ENCODE measurements around the gene PSG4. TPM values are rescaled to one million over a fixed set of nuclear protein-coding genes. Genes with fewer than 3 reads are reported as not detected.
"Not testable (repeated sequence)": the region's sequence is repeated elsewhere in the genome, so short reads cannot be mapped to it uniquely, and the experiment has no call there.

The PSG4 gene
- total and polyA plus RNA-seq, 11 donors, result not detected

GRCh38 chr19:43229315-43229714, 23.9 kb upstream of the PSG4 start:
- Histone ChIP-seq H3K4me1 (no peaks in the 10 kb centered on the region), H3K9me3 (peaks cover 0 to 49% (median 11%) of the 10 kb centered on the region in 12 donors), H3K4me3 (no peak overlapping the region), H3K27ac (no peak overlapping the region), H3K36me3 (no peaks in the 10 kb centered on the region), H3K27me3 (no peaks in the 10 kb centered on the region)
- no peak for TF ChIP-seq POLR2A (IDR thresholded peaks at IDR 0.05)
- TF ChIP-seq, protein P1, sequence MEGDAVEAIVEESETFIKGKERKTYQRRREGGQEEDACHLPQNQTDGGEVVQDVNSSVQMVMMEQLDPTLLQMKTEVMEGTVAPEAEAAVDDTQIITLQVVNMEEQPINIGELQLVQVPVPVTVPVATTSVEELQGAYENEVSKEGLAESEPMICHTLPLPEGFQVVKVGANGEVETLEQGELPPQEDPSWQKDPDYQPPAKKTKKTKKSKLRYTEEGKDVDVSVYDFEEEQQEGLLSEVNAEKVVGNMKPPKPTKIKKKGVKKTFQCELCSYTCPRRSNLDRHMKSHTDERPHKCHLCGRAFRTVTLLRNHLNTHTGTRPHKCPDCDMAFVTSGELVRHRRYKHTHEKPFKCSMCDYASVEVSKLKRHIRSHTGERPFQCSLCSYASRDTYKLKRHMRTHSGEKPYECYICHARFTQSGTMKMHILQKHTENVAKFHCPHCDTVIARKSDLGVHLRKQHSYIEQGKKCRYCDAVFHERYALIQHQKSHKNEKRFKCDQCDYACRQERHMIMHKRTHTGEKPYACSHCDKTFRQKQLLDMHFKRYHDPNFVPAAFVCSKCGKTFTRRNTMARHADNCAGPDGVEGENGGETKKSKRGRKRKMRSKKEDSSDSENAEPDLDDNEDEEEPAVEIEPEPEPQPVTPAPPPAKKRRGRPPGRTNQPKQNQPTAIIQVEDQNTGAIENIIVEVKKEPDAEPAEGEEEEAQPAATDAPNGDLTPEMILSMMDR (IDR thresholded peaks at IDR 0.05), result peak in 4 of 12 donors; percentile 16 to 29 (median 24)
- WGBS, 4 donors, result 72 to 75% (median 74%) methylated on average over 2 of the region's 2 CpGs; no CpG with 5 or more reads in 1 of the 4 donors
- no peak for DNase-seq
- intact Hi-C loops (cut with DNase I), result no loop called here
- ATAC-seq, result no peak

DNA sequence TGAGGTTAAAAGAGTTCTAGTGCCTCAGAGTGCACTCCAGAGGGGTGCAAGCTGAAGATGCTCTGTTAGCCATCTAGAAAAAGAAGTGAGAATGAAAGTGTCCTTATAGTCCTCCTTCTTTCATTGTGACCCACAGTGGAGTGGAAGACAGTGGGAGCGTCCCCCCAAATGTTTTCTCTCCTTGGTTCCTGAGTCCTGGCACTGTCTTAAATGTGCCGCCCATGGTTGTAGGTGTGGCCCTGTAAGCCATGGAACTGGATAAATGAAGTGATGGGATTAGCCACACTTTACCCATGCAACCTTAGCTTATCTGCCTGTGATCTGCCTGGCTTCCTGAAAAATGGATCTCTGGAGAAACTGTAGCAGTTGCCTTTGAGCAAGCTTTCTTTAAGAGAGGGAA, 23.3 kb upstream of the PSG4 start:
- DNase-seq; H3K4me3 ChIP-seq; intact Hi-C loops (cut with DNase I); H3K27me3 ChIP-seq; H3K36me3 ChIP-seq; H3K27ac ChIP-seq; H3K4me1 ChIP-seq; ATAC-seq: not testable (repeated sequence)
- WGBS, 4 donors, result 58 to 71% (median 65%) methylated on average over 2 of the region's 2 CpGs; no CpG with 5 or more reads in 1 of the 4 donors
- H3K9me3 ChIP-seq, result peaks cover 0 to 49% (median 11%) of the 10 kb centered on the region in 12 donors

DNA sequence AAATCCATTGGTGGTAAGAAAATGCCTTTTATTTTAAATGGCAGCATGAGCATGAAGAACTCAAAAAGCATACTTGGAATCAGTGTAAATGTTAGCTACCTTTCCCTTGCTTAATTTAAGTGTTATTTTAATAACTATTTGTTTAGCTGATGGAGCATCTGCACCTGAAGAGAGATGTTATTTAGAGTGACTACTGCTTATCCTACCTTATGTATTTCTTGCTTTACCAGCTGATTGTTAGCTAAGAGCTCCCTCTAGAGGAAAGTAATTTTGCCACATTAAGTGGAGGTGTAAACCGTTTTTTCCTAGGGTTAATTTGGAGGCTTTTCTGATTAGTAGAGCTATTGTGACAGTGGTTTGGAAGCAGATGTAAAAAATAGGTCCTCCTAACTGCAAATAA, 21.5 kb upstream of the PSG4 start:
- H3K4me3 ChIP-seq; H3K27ac ChIP-seq; H3K27me3 ChIP-seq; intact Hi-C loops (cut with DNase I); H3K4me1 ChIP-seq; ATAC-seq; DNase-seq; H3K36me3 ChIP-seq: not testable (repeated sequence)
- 60 to 74% (median 67%) methylated on average over 1 of the region's 1 CpG; no CpG with 5 or more reads in 1 of the 4 donors for WGBS, 4 donors
- H3K9me3 ChIP-seq, result peaks cover 0 to 49% (median 11%) of the 10 kb centered on the region in 12 donors

- ATAC-seq (no peak), DNase-seq (no peak)
- H3K4me3 ChIP-seq, result no peak overlapping the region
- no peaks in the 10 kb centered on the region for H3K36me3 ChIP-seq
- WGBS, 4 donors, result 89 to 100% (median 94%) methylated on average over 2 of the region's 2 CpGs; no CpG with 5 or more reads in 1 of the 4 donors
- intact Hi-C loops (cut with DNase I), result no loop called here
- H3K27ac ChIP-seq, result no peak overlapping the region
- H3K4me1 ChIP-seq, result no peaks in the 10 kb centered on the region
- no peaks in the 10 kb centered on the region for H3K27me3 ChIP-seq
- no peak for TF ChIP-seq POLR2A (IDR thresholded peaks at IDR 0.05)
- TF ChIP-seq, protein P1 (IDR thresholded peaks at IDR 0.05), result no peak
- H3K9me3 ChIP-seq, result peaks cover 0 to 34% (median 11%) of the 10 kb centered on the region in 12 donors
Measured at GRCh38 chr19:43224855-43225253, 19.4 kb upstream of the PSG4 start.

- H3K27ac ChIP-seq; intact Hi-C loops (cut with DNase I); H3K4me3 ChIP-seq; H3K4me1 ChIP-seq; H3K27me3 ChIP-seq; ATAC-seq; DNase-seq; H3K36me3 ChIP-seq: not testable (repeated sequence)
- 63 to 76% (median 65%) methylated on average over 5 of the region's 5 CpGs; no CpG with 5 or more reads in 1 of the 4 donors for WGBS, 4 donors
- peaks cover 0 to 29% (median 9%) of the 10 kb centered on the region in 12 donors for H3K9me3 ChIP-seq
Measured at GRCh38 chr19:43224201-43224854, 18.9 kb upstream of the PSG4 start.

DNA sequence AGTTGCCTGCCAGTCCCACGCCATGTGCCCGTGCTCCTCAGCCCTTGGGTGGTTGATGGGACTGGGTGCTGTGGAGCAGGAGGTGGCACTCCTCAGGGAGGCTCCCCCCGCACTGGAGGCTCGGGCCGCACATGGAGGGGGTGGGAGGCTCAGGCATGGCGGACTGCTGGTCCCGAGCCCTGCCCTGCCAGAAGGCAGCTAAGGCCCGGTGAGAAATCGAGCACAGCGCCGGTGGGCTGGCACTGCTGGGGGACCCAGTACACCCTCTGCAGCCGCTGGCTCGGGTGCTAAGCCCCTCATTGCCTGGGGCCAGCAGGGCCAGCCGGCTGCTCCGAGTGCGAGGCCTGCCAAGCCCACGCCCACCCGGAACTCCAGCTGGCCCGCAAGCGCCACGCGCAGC, 16.5 kb upstream of the PSG4 start:
- H3K27ac ChIP-seq; H3K36me3 ChIP-seq; H3K4me3 ChIP-seq; intact Hi-C loops (cut with DNase I); ATAC-seq; H3K27me3 ChIP-seq; H3K9me3 ChIP-seq; DNase-seq; H3K4me1 ChIP-seq: not testable (repeated sequence)
- WGBS, 4 donors, result 90 to 95% (median 90%) methylated on average over 4 to 22 of the region's 22 CpGs; no CpG with 5 or more reads in 1 of the 4 donors

DNA sequence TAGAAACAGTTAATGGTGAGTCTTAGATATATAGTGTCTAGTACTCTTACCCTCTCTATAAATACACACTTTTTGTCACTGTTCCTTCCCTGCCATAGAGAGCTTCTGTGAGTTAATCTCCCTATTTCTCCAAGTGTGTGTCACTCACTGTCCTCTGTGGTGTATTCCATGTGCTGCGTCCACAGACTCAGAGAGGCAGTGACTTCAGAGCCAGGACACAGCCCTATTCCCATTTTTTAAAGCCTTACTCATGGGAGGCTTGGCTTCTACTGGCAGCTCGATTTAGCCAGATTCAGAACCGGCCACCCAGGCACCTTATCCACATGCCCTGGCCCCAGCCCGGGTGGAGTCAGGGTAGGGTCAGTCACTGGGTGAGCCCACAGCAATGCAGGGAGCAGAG, 13.7 kb upstream of the PSG4 start:
- H3K4me1 ChIP-seq; intact Hi-C loops (cut with DNase I); DNase-seq; H3K36me3 ChIP-seq; H3K27me3 ChIP-seq; H3K27ac ChIP-seq; ATAC-seq; H3K9me3 ChIP-seq; H3K4me3 ChIP-seq: not testable (repeated sequence)
- WGBS, 4 donors, result 76 to 80% (median 77%) methylated on average over 4 of the region's 4 CpGs; no CpG with 5 or more reads in 1 of the 4 donors

DNA sequence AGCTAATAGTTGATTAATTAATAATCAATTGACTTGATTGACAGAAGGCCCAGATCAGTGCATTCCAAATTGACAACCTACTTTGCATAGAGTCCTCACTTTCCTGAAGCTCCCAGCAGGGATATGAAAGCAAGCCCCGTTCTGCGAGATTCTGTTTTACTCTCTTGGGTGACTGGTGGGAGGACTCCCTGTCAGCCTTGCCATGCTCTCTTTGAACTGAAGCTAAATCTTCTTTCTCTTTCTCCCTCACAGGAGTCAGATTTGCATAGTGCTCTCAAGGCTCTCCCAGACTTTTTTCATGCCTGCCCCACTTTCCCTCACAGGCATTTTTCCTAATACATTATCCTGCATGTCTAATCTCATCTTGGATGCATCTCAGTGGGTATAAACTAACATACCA, 10.4 kb upstream of the PSG4 start:
- H3K9me3 ChIP-seq; H3K36me3 ChIP-seq; intact Hi-C loops (cut with DNase I); H3K27ac ChIP-seq; H3K4me3 ChIP-seq; DNase-seq; H3K4me1 ChIP-seq; ATAC-seq; H3K27me3 ChIP-seq: not testable (repeated sequence)
- WGBS, 4 donors, result 8 to 32% (median 16%) methylated on average over 2 of the region's 2 CpGs; no CpG with 5 or more reads in 1 of the 4 donors

All from heart left ventricle (tissue), 16 donors.